ENCODE measurements around the gene SPNS3.
A peak's percentile ranks its signal among the peaks of the same experiment; 100 is the strongest.

DNA sequence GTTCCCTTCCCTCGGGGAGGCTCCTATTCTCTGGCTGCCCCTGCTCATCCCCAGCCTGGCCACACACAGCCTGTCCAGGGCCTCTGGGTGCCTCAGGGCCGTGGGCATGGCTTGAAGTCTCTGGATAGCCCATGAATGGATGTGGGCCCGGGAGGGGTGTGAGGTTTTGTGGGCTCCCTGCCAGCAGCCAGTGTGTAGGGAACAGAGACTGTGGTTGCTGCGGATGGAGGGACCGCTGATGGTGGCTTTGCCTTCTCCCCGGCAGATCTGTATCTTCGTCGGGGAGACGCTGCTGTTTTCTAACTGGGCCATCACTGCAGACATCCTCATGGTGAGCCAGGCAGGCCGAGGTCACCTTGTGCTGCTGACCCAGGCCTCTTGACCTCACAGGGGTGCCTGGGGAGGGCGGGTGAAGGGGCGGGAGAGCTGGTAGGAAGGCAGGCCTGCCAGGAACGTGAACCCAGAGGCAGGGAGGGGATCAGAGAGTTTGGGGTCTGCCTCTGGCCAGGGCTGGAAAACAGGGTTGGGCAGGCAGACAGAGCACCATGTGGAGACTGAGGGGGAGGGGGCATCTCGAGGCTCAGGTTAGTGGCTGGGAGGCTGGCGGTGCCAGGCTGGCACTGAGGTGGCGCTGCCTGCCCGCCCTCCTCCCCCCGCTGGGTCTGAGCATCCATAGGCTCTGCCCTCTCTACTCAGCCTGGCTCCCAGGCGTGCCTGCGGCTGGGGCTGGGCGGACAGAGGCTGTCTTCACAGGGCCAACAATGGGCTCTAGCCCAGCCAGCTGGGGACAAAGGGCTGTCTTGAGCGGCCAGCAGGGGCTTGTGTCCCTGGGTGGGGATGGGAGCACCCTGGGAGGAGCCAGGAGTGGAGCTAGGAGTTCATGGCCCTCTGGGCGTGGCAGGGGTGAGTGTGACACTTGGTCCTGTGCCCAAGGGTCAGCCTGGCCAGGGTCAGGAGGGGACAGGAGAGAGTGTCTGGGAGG, 100.1 kb downstream of the SPNS3 start:
- peak in 1 of 11 experiments; percentile 5 for TF ChIP-seq CTCF (IDR thresholded peaks at IDR 0.05 in 8 of 11, conservative IDR thresholded peaks at IDR 0.05 in 3 of 11)
- no peak for TF ChIP-seq POLR2A (IDR thresholded peaks at IDR 0.05)

Data from spleen (tissue), 7 donors.